Stimulated activated memory B cell treated with anti-CD40 and anti-IgM and Interleukin-4, amounts not matched to agents 10 μg/mL and 1 μg/mL and 100 μg/mL, for 72 hours (primary cell): Measurements from ENCODE around the gene FAM241A.
A peak's percentile ranks its signal among the peaks of the same experiment; 100 is the strongest.

ENCODE experiments used
- ATAC-seq: fragments of 150-1000 bp; cut with Tn5 transposase; 2 replicates; pipeline ENCODE4 v1.10.0; 2021
- H3K27ac Mint-ChIP-seq: one replicate; pipeline ENCODE4 v1.8.0; 2022; ENCODE audit warnings: mild to moderate bottlenecking, mixed read lengths
- H3K27me3 Mint-ChIP-seq: one replicate; pipeline ENCODE4 v1.8.0; 2022; ENCODE audit warnings: mixed read lengths
- H3K36me3 Mint-ChIP-seq: one replicate; pipeline ENCODE4 v1.8.0; 2022; ENCODE audit warnings: mixed read lengths
- H3K4me1 Mint-ChIP-seq: one replicate; pipeline ENCODE4 v1.8.0; 2022; ENCODE audit warnings: mixed read lengths
- H3K4me3 Mint-ChIP-seq: one replicate; pipeline ENCODE4 v1.8.0; 2022; ENCODE audit warnings: mild to moderate bottlenecking, moderate library complexity, mixed read lengths
- H3K9me3 Mint-ChIP-seq: one replicate; pipeline ENCODE4 v1.8.0; 2022; ENCODE audit warnings: mixed read lengths

Gene FAM241A

DNA sequence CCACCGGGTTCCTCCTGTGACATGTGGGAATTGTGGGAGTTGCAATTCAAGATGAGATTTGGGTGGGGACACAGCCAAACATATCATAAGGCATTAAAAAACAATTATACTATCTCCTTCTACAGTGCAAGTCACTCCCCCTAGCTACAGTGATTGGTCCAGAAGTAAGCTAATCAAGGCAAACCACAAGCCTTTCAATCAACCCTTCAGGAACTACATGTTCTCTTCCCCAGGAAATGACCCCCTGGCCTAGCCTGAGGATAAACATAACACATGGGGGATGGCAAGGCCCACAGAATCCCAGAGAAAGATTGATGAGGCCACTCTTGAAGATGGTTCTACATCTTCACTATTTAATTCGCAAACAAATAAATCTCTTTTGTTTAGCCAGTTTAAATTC, 25.2 kb upstream of the FAM241A start:
- Mint-ChIP-seq H3K9me3 (no peaks in the 10 kb centered on the region), H3K27me3 (no peaks in the 10 kb centered on the region), H3K36me3 (no peaks in the 10 kb centered on the region), H3K4me3 (no peak overlapping the region), H3K4me1 (peaks cover 5% of the 10 kb centered on the region), H3K27ac (no peak overlapping the region)
- ATAC-seq = no peak

DNA sequence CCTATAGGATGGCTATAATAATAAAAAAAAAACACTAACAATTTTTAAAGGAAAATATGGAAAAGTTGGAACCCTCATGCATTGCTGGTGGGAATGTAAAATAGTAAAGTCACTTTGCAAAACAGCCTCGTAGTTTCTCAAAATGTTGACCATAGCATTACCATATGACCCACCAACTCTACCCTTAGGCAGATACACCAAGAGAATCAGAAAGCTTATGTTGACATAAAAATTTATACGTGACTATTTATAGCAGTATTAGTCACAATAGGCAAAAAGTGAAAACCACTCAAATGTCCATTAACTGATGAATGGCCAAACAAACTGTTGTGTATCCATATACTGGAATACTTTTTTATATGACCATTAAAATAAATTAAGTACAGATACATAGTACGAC, 19.8 kb upstream of the FAM241A start:
- no peaks in the 10 kb centered on the region for H3K4me1 Mint-ChIP-seq
- ATAC-seq = no peak
- H3K27ac Mint-ChIP-seq = no peak overlapping the region
- no peaks in the 10 kb centered on the region for H3K9me3 Mint-ChIP-seq
- no peak overlapping the region for H3K4me3 Mint-ChIP-seq
- no peaks in the 10 kb centered on the region for H3K36me3 Mint-ChIP-seq
- peaks cover 9% of the 10 kb centered on the region for H3K27me3 Mint-ChIP-seq

DNA sequence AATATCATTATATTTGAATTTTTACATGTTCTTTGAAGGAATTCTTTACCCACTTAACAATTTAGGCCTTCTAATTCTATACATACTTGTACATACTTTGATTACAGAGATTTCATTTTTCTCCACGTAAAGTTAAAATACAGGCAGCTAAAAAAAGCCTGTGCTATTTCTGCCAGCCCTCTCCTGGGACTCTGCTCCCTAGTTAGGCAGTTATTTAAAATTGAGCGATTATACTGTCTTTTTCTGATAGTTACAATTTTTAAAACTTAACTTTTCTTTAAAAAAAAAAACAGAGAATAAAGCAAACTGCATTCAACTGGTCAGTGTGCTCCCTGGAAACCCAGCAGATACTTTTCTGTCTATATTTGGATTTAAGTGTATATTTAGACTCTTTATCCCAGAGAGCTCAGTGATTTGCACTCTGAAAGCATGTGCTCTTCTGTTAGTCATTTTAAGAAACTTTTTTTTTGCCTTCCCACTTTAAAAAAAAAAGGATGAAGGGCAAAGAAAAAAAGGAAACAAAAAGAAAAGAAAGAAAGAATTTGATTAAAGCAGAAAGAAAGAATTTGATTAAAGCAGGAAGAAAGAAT, 18.1 kb upstream of the FAM241A start:
- no peaks in the 10 kb centered on the region for H3K9me3 Mint-ChIP-seq
- no peaks in the 10 kb centered on the region for H3K36me3 Mint-ChIP-seq
- peaks cover 9% of the 10 kb centered on the region for H3K27me3 Mint-ChIP-seq
- H3K27ac Mint-ChIP-seq = no peak overlapping the region
- no peak for ATAC-seq
- no peaks in the 10 kb centered on the region for H3K4me1 Mint-ChIP-seq
- H3K4me3 Mint-ChIP-seq = no peak overlapping the region

- peaks cover 9% of the 10 kb centered on the region for H3K27me3 Mint-ChIP-seq
- no peaks in the 10 kb centered on the region for H3K36me3 Mint-ChIP-seq
- ATAC-seq = no peak
- H3K4me3 Mint-ChIP-seq = no peak overlapping the region
- no peaks in the 10 kb centered on the region for H3K4me1 Mint-ChIP-seq
- no peak overlapping the region for H3K27ac Mint-ChIP-seq
- H3K9me3 Mint-ChIP-seq = no peaks in the 10 kb centered on the region
Observed at GRCh38 chr4:112127803-112128202, 17.5 kb upstream of the FAM241A start.

GRCh38 chr4:112128452-112128851, 16.8 kb upstream of the FAM241A start:
- no peaks in the 10 kb centered on the region for H3K36me3 Mint-ChIP-seq
- no peaks in the 10 kb centered on the region for H3K9me3 Mint-ChIP-seq
- no peaks in the 10 kb centered on the region for H3K4me1 Mint-ChIP-seq
- no peak overlapping the region for H3K4me3 Mint-ChIP-seq
- H3K27ac Mint-ChIP-seq = no peak overlapping the region
- no peak for ATAC-seq
- H3K27me3 Mint-ChIP-seq = peaks cover 9% of the 10 kb centered on the region

GRCh38 chr4:112130906-112131305, 14.3 kb upstream of the FAM241A start:
- no peaks in the 10 kb centered on the region for H3K4me1 Mint-ChIP-seq
- ATAC-seq = no peak
- H3K9me3 Mint-ChIP-seq = no peaks in the 10 kb centered on the region
- peaks cover 3% of the 10 kb centered on the region for H3K27me3 Mint-ChIP-seq
- no peak overlapping the region for H3K27ac Mint-ChIP-seq
- no peaks in the 10 kb centered on the region for H3K36me3 Mint-ChIP-seq
- H3K4me3 Mint-ChIP-seq = no peak overlapping the region

DNA sequence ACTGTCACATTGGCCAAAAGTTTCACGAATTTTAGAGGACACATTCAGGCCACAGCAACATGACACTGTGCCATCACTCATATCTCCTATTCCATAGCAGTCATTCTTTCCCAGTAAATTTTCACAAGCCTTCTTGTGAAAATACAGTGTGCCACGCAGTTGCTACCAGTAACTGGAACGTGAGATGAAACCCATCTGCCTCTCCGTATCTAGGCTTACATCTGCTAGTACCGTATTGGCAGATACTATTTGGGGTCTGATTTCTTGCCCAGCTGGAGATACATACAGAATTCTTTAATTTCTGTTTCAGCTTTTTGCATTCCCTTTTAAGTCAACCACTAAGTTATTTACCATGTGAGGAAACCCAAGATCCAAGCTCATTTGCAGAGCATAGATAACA, 8.7 kb upstream of the FAM241A start:
- no peak overlapping the region for H3K4me3 Mint-ChIP-seq
- no peaks in the 10 kb centered on the region for H3K4me1 Mint-ChIP-seq
- no peaks in the 10 kb centered on the region for H3K27me3 Mint-ChIP-seq
- no peaks in the 10 kb centered on the region for H3K36me3 Mint-ChIP-seq
- no peak for ATAC-seq
- no peaks in the 10 kb centered on the region for H3K9me3 Mint-ChIP-seq
- no peak overlapping the region for H3K27ac Mint-ChIP-seq

GRCh38 chr4:112138538-112138937, 6.7 kb upstream of the FAM241A start:
- H3K4me3 Mint-ChIP-seq = no peak overlapping the region
- no peak overlapping the region for H3K27ac Mint-ChIP-seq
- ATAC-seq = no peak
- no peaks in the 10 kb centered on the region for H3K36me3 Mint-ChIP-seq
- no peaks in the 10 kb centered on the region for H3K4me1 Mint-ChIP-seq
- no peaks in the 10 kb centered on the region for H3K27me3 Mint-ChIP-seq
- H3K9me3 Mint-ChIP-seq = no peaks in the 10 kb centered on the region

DNA sequence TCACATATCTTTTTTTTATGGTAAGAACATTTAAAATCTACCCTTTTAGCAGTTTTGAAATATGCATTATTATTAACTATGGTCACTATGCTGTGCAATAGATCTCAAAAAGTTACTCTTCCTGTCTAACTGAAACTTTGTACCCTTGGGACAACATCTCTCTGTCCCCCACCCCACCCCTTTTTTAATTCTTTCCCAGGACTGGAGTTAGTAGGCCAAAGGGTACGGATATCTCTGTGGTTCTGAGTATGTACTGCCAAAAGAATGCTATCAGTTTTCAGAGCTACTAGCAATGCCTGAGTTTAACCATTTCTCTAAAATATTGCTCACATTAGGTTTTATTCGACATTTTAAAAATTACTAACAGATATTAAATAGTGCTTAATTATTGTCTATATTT, 4.7 kb upstream of the FAM241A start:
- Mint-ChIP-seq H3K9me3 (peaks cover 3% of the 10 kb centered on the region), H3K4me3 (no peak overlapping the region), H3K27me3 (no peaks in the 10 kb centered on the region), H3K27ac (no peak overlapping the region), H3K36me3 (no peaks in the 10 kb centered on the region), H3K4me1 (peaks cover 7% of the 10 kb centered on the region)
- ATAC-seq = no peak

DNA sequence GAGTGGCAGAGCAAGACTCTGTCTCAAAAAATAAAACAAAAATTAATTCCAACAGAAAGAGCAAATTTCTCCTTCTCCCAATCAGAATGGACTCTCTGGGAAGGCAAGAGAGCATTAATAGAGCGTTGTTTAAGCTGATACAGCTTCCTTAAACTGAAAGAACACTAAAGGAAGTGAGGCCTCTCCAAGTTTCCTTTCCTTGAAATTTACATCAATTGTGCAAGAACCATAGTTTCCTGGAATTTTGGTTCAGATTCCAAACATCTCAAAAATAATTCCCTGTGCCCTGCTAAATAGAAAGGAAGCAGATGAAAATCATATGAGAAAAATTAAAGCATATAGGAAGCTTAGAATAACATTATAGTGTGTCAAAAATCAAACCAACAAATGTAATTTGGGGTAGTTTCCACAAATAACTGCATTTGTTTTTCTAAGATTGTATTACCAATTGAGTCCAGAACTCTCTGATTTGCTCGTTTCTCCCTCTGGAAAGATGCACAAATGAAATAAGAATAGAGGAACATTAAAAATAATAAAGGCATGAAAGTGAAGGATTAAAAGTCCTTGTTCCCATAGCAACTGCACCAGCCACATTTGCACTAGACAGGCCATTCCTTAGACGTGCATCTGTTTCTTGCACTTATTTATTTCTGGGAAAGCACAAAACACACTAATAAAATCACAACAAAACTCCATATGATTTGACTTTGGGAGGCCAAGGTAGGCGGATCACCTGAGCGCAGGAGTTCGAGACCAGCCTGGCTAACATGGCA, 3.7 kb upstream of the FAM241A start:
- no peak overlapping the region for H3K27ac Mint-ChIP-seq
- H3K4me3 Mint-ChIP-seq = no peak overlapping the region
- peaks cover 13% of the 10 kb centered on the region for H3K4me1 Mint-ChIP-seq
- peaks cover 3% of the 10 kb centered on the region for H3K9me3 Mint-ChIP-seq
- H3K27me3 Mint-ChIP-seq = no peaks in the 10 kb centered on the region
- no peak for ATAC-seq
- H3K36me3 Mint-ChIP-seq = no peaks in the 10 kb centered on the region

- Mint-ChIP-seq H3K27me3 (no peaks in the 10 kb centered on the region), H3K4me1 (peaks cover 20% of the 10 kb centered on the region), H3K9me3 (peaks cover 3% of the 10 kb centered on the region), H3K36me3 (no peaks in the 10 kb centered on the region), H3K27ac (no peak overlapping the region), H3K4me3 (no peak overlapping the region)
- ATAC-seq = no peak
Observed at GRCh38 chr4:112142182-112142581, 3.1 kb upstream of the FAM241A start.

DNA sequence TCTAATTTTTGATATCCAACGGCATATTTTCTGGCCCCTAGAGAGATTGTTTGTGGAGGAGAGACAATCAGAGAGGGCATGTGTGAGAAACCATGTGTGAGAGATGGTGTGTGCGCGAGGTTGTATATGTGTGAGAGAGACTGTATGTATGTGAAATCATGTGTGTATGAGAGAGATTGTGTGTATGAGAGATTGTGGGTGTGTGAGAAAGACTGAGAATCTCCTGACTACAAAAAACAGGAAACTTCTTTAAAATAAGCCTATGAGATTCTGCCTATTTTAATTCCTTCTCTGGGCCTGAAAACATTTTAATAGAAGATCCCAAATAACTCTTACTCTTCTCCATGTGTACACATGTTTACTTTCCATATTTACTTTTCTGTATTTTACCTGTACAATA, 1.5 kb upstream of the FAM241A start:
- ATAC-seq = no peak
- Mint-ChIP-seq H3K9me3 (peaks cover 3% of the 10 kb centered on the region), H3K36me3 (no peaks in the 10 kb centered on the region), H3K27ac (no peak overlapping the region), H3K27me3 (no peaks in the 10 kb centered on the region), H3K4me1 (peaks cover 23% of the 10 kb centered on the region), H3K4me3 (no peak overlapping the region)

GRCh38 chr4:112144546-112145325, 518 bp upstream of the FAM241A start:
- no peak for ATAC-seq
- Mint-ChIP-seq H3K27me3 (no peaks in the 10 kb centered on the region), H3K27ac (peak overlapping the region; percentile 74), H3K9me3 (peaks cover 3% of the 10 kb centered on the region), H3K4me1 (peaks cover 23% of the 10 kb centered on the region), H3K36me3 (no peaks in the 10 kb centered on the region), H3K4me3 (peak overlapping the region; percentile 59)

GRCh38 chr4:112145790-112146501, 692 bp downstream of the FAM241A start:
- Mint-ChIP-seq H3K27ac (peak overlapping the region; percentile 74), H3K4me1 (peaks cover 23% of the 10 kb centered on the region), H3K27me3 (no peaks in the 10 kb centered on the region), H3K9me3 (peaks cover 3% of the 10 kb centered on the region), H3K4me3 (peak overlapping the region; percentile 92), H3K36me3 (no peaks in the 10 kb centered on the region)
- peak; percentile 61 for ATAC-seq

DNA sequence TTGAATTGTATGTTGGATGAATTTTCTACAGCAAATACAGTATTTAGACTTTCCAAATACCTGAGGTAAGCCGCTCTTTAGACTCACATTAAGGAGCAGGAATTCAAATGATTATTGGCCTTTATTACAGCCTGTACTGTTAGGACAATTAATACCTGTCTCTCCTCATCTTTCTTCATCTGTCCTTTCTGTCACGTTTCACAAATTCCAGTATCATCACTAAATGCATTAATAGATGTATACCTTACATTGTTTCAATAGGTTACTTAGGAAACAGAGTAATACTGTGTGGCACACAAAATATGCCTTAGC, 1.2 kb downstream of the FAM241A start:
- Mint-ChIP-seq H3K4me1 (peaks cover 23% of the 10 kb centered on the region), H3K27ac (peak overlapping the region; percentile 74), H3K9me3 (peaks cover 3% of the 10 kb centered on the region), H3K36me3 (no peaks in the 10 kb centered on the region), H3K27me3 (no peaks in the 10 kb centered on the region), H3K4me3 (peak overlapping the region; percentile 92)
- no peak for ATAC-seq
